Adrenal gland (tissue), 5 donors: Measurements from ENCODE around the gene N4BP2L2.

Experiments
- CTCF ChIP-seq, 6 experiments: fragments of 450-650 bp in 4 of 6; fragments of 200-600 bp in 2 of 6; sonication (generic) in 1 of 6; IDR thresholded peaks; 1 replicate in 5 of 6; 2 replicates in 1 of 6; pipeline versions ENCODE4 v1.5.1 to v1.8.0; 2016 to 2021; ENCODE audit warnings: antibody characterized with exemption in 6 of 6, mild to moderate bottlenecking in 2 of 6, moderate library complexity in 1 of 6
- POLR2A ChIP-seq, 2 donors: fragments of 450-650 bp; IDR thresholded peaks; one replicate each; pipeline ENCODE4 v1.6.1; 2017; ENCODE audit warnings: antibody characterized with exemption in 2 of 2, mild to moderate bottlenecking in 2 of 2, moderate library complexity in 1 of 2
- donor health status: DM: no; HTN: no; CAD: no.

GRCh38 chr13:32577032-32577431 is 38.4 kb upstream of the N4BP2L2 start:
- TF ChIP-seq CTCF (IDR thresholded peaks at IDR 0.05) = no peak
- TF ChIP-seq POLR2A (IDR thresholded peaks at IDR 0.05) = no peak
